ENCODE measurements around the gene ATF7IP2. TPM values are rescaled to one million over a fixed set of nuclear protein-coding genes. Genes with fewer than 3 reads are reported as not detected.
"Not testable (repeated sequence)": the region's sequence is repeated elsewhere in the genome, so short reads cannot be mapped to it uniquely, and the experiment has no call there.

Gene ATF7IP2
- 10 to 100 TPM; 14.7 to 31.1 (median 20.9) TPM for polyA plus RNA-seq (ENCODE audit: insufficient read length in 4 of 4)

- DNase-seq (ENCODE audit: low read depth in 4 of 4, low spot score in 2 of 4), result peak; percentile 66 to 83 (median 72)
These were observed at the start of gene ATF7IP2 for GRCh38 chr16:10385725-10386516. ATF7IP2 (plus strand) TSS chr16:10386061; CDS start chr16:10430621, 44,560 bp downstream.

GRCh38 chr16:10338426-10338825, 47.4 kb upstream of the ATF7IP2 start:
- DNase-seq (ENCODE audit: low read depth in 4 of 4, low spot score in 2 of 4), result no peak

GRCh38 chr16:10339777-10340732, 45.8 kb upstream of the ATF7IP2 start:
- no peak for DNase-seq (ENCODE audit: low read depth in 4 of 4, low spot score in 2 of 4)

GRCh38 chr16:10343124-10343760, 42.6 kb upstream of the ATF7IP2 start:
- DNase-seq (ENCODE audit: low read depth in 4 of 4, low spot score in 2 of 4), result no peak

- not testable (repeated sequence) for DNase-seq (ENCODE audit: low read depth in 4 of 4, low spot score in 2 of 4)
These were observed 41.2 kb upstream of the ATF7IP2 start for GRCh38 chr16:10344699-10345098.

- no peak for DNase-seq (ENCODE audit: low read depth in 4 of 4, low spot score in 2 of 4)
These were observed 40.2 kb upstream of the ATF7IP2 start for GRCh38 chr16:10345629-10346028.

GRCh38 chr16:10349851-10350250, 36.0 kb upstream of the ATF7IP2 start:
- DNase-seq (ENCODE audit: low read depth in 4 of 4, low spot score in 2 of 4), result no peak

- no peak for DNase-seq (ENCODE audit: low read depth in 4 of 4, low spot score in 2 of 4)
These were observed 33.6 kb upstream of the ATF7IP2 start for GRCh38 chr16:10352262-10352661.

- no peak for DNase-seq (ENCODE audit: low read depth in 4 of 4, low spot score in 2 of 4)
These were observed 30.3 kb upstream of the ATF7IP2 start for GRCh38 chr16:10355589-10355988.

GRCh38 chr16:10356870-10357842, 28.7 kb upstream of the ATF7IP2 start:
- no peak for DNase-seq (ENCODE audit: low read depth in 4 of 4, low spot score in 2 of 4)

GRCh38 chr16:10361747-10362076, 24.1 kb upstream of the ATF7IP2 start:
- not testable (repeated sequence) for DNase-seq (ENCODE audit: low read depth in 4 of 4, low spot score in 2 of 4)

- DNase-seq (ENCODE audit: low read depth in 4 of 4, low spot score in 2 of 4), result no peak
These were observed 23.6 kb upstream of the ATF7IP2 start for GRCh38 chr16:10362077-10362863.

GRCh38 chr16:10362864-10363197, 23.0 kb upstream of the ATF7IP2 start:
- not testable (repeated sequence) for DNase-seq (ENCODE audit: low read depth in 4 of 4, low spot score in 2 of 4)

GRCh38 chr16:10366619-10367018, 19.2 kb upstream of the ATF7IP2 start:
- DNase-seq (ENCODE audit: low read depth in 4 of 4, low spot score in 2 of 4), result not testable (repeated sequence)

- DNase-seq (ENCODE audit: low read depth in 4 of 4, low spot score in 2 of 4), result no peak
These were observed 18.2 kb upstream of the ATF7IP2 start for GRCh38 chr16:10367616-10368188.

GRCh38 chr16:10368969-10369551, 16.8 kb upstream of the ATF7IP2 start:
- no peak for DNase-seq (ENCODE audit: low read depth in 4 of 4, low spot score in 2 of 4)

GRCh38 chr16:10370096-10370726, 15.7 kb upstream of the ATF7IP2 start:
- DNase-seq (ENCODE audit: low read depth in 4 of 4, low spot score in 2 of 4), result no peak

GRCh38 chr16:10371592-10371991, 14.3 kb upstream of the ATF7IP2 start:
- no peak for DNase-seq (ENCODE audit: low read depth in 4 of 4, low spot score in 2 of 4)

All from left renal cortex interstitium (tissue), 4 donors.